Measurements from ENCODE around the gene RAB30.
A peak's percentile ranks its signal among the peaks of the same experiment; 100 is the strongest.

Gene RAB30
- long read RNA-seq, partial matches to known transcripts = 0 of 1 reads
- long read RNA-seq, other reads (novel, unspliced or antisense) = 0 of 1 reads

GRCh38 chr11:83071567-83072349 is at the start of gene RAB30:
Gene RAB30 (minus strand): TSS chr11:83071897. CDS start chr11:82997316, 74,581 bp downstream.
- Histone ChIP-seq H3K27me3 (ENCODE audit: insufficient read depth, poor library complexity, severe bottlenecking) (peaks cover 5% of the 10 kb centered on the region), H3K4me3 (replicated peaks; ENCODE audit: insufficient read depth, low read length) (peak within 1 kb of the TSS; percentile 78), H3K27ac (replicated peaks) (peak within 1 kb of the TSS; percentile 90)
- peak; percentile 96 to 99 for DNase-seq (ENCODE audit: low read depth in 1 of 2, low spot score in 1 of 2)
- TF ChIP-seq POLR2AphosphoS5 (IDR thresholded peaks at IDR 0.05; ENCODE audit: low read depth) = peak; percentile 96
- 0 out of 2 replicates have a peak, but pooled peaks have one; percentile 13 for TF ChIP-seq GABPA (IDR thresholded peaks at IDR 0.05; ENCODE audit: low read depth)
- no peak for TF ChIP-seq CTCF (IDR thresholded peaks at IDR 0.05; ENCODE audit: insufficient read depth, low read length)
- TF ChIP-seq SPI1 (IDR thresholded peaks at IDR 0.05; ENCODE audit: borderline replicate concordance, low read depth) = no peak
- peak; percentile 59 for TF ChIP-seq REST (IDR thresholded peaks at IDR 0.05; ENCODE audit: insufficient replicate concordance, low read depth)

GRCh38 chr11:83120327-83120726 is 48.6 kb upstream of the RAB30 start:
- Histone ChIP-seq H3K27ac (replicated peaks) (no peak overlapping the region), H3K27me3 (ENCODE audit: insufficient read depth, poor library complexity, severe bottlenecking) (no peaks in the 10 kb centered on the region), H3K4me3 (replicated peaks; ENCODE audit: insufficient read depth, low read length) (no peak overlapping the region)
- no peak for TF ChIP-seq GABPA (IDR thresholded peaks at IDR 0.05; ENCODE audit: low read depth)
- TF ChIP-seq REST (IDR thresholded peaks at IDR 0.05; ENCODE audit: insufficient replicate concordance, low read depth) = no peak
- no peak for TF ChIP-seq SPI1 (IDR thresholded peaks at IDR 0.05; ENCODE audit: borderline replicate concordance, low read depth)
- no peak for TF ChIP-seq POLR2AphosphoS5 (IDR thresholded peaks at IDR 0.05; ENCODE audit: low read depth)
- no peak for TF ChIP-seq CTCF (IDR thresholded peaks at IDR 0.05; ENCODE audit: insufficient read depth, low read length)
- DNase-seq (ENCODE audit: low read depth in 1 of 2, low spot score in 1 of 2) = no peak

GRCh38 chr11:83119216-83119615 is 47.5 kb upstream of the RAB30 start:
- TF ChIP-seq SPI1 (IDR thresholded peaks at IDR 0.05; ENCODE audit: borderline replicate concordance, low read depth) (no peak), REST (IDR thresholded peaks at IDR 0.05; ENCODE audit: insufficient replicate concordance, low read depth) (no peak), POLR2AphosphoS5 (IDR thresholded peaks at IDR 0.05; ENCODE audit: low read depth) (no peak), GABPA (IDR thresholded peaks at IDR 0.05; ENCODE audit: low read depth) (no peak), CTCF (IDR thresholded peaks at IDR 0.05; ENCODE audit: insufficient read depth, low read length) (no peak)
- Histone ChIP-seq H3K27ac (replicated peaks) (no peak overlapping the region), H3K27me3 (ENCODE audit: insufficient read depth, poor library complexity, severe bottlenecking) (no peaks in the 10 kb centered on the region), H3K4me3 (replicated peaks; ENCODE audit: insufficient read depth, low read length) (no peak overlapping the region)
- DNase-seq (ENCODE audit: low read depth in 1 of 2, low spot score in 1 of 2) = no peak
